ENCODE results near the gene UHRF1.
"Not testable (repeated sequence)": the region's sequence is repeated elsewhere in the genome, so short reads cannot be mapped to it uniquely, and the experiment has no call there.

UHRF1 gene

DNA sequence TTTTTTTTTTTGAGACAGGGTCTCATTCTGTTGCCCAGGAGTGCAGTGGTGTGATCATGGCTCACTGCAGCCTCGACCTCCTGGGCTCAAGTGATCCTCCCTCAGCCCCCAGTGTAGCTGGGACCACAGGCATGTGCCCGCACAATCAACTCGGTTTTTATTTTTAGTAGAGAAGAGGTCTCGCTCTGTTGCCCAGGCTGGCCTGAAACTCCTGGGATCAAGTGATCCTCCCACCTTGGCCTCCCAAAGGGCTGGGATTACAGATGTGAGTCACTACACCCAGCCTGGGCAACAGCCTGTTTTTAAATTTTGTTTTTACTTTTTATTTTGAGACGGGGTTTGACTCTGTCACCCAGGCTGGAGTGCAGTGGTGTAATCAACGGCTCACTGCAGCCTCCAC, 57.3 kb downstream of the UHRF1 start:
- in situ Hi-C loops (cut with HindIII; ENCODE audit: low pct_ligation_motif_present, low pct_unique_long_range_greater_than_20kb, low sequenced_read_pairs), result no loop called here
- peak; percentile 24 for DNase-seq

DNA sequence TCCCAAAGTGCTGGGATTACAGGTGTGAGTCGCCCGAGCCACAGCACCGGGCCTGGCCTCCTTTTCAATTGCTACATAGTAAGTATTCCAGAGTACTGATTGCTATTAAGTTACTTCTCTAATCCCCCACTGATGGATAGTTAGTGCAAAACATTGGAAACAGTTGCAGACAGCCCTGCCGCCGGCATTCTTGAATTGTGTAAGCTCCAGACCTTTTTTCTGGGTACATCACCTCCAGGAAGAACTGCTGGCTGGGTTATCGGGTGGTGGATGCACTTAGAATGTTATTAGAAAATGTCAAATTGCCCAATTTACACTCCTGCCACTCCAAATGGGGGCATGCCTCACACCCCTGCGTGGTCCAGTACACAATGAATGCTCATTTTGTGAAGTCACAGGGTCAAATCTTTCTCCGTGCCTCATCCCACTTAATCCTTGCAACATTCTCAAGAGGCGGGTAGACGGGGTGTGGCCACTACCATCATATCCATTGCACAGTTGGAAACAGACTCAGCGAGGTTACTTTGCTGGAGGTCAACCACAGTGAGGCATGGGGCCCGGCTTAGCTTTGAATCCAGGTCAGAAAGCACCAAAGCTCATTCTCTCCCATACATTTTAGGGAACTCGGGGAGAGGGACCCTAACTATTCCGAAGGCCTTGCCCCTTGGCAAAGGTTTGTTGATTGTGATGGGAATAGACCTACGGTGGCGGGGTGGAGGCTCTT, 58.6 kb downstream of the UHRF1 start:
- in situ Hi-C loops (cut with HindIII; ENCODE audit: low pct_ligation_motif_present, low pct_unique_long_range_greater_than_20kb, low sequenced_read_pairs), result no loop called here
- no peak for DNase-seq

DNA sequence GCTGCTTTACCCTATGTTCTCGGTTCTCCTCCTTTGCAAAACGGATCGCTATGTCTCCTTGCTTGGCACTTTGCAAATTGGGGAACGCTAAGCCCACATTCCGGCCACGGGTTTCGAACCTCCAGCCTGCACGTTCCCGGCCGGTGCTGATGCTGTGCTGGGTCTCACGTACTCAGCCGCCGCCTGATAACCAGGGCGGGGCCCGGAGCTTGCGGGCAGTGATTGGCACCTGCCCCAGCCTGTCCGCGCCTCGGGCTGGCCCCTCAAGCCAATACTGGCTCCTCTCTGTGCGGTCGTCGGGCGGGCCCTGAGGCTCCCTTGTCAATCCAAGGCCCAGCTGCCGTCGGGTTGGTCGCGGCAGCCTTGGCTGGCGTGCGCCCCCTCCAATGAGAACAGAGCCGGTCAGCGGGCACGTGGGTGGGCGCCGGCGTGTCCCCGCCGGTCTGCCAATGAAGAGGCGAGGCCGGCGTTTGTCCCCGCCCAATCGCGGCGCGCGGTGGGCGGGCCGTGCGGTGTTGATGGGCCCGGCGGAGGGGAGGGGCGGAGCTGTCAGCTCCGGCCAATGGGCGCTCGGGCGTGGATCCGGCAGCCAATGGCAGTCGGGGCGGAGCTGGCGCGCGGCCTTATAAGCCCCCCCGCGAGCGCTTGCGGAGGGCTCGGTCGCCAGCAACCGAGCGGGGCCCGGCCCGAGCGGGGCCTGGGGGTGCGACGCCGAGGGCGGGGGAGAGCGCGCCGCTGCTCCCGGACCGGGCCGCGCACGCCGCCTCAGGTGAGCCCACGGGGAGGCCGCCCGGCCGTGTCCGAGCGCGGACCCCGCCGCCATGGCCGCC, 59.4 kb downstream of the UHRF1 start, which contains the start of gene KDM4B:
Gene KDM4B, plus strand, starts transcription at position 652 of the 830 bp plus-strand sequence. CDS start 63,778 bp downstream, outside the sequence.
- in situ Hi-C loops (cut with HindIII; ENCODE audit: low pct_ligation_motif_present, low pct_unique_long_range_greater_than_20kb, low sequenced_read_pairs), result no loop called here
- DNase-seq, result peak; percentile 98

GRCh38 chr19:4969292-4969771, 60.0 kb downstream of the UHRF1 start:
- DNase-seq, result no peak
- in situ Hi-C loops (cut with HindIII; ENCODE audit: low pct_ligation_motif_present, low pct_unique_long_range_greater_than_20kb, low sequenced_read_pairs), result no loop called here

DNA sequence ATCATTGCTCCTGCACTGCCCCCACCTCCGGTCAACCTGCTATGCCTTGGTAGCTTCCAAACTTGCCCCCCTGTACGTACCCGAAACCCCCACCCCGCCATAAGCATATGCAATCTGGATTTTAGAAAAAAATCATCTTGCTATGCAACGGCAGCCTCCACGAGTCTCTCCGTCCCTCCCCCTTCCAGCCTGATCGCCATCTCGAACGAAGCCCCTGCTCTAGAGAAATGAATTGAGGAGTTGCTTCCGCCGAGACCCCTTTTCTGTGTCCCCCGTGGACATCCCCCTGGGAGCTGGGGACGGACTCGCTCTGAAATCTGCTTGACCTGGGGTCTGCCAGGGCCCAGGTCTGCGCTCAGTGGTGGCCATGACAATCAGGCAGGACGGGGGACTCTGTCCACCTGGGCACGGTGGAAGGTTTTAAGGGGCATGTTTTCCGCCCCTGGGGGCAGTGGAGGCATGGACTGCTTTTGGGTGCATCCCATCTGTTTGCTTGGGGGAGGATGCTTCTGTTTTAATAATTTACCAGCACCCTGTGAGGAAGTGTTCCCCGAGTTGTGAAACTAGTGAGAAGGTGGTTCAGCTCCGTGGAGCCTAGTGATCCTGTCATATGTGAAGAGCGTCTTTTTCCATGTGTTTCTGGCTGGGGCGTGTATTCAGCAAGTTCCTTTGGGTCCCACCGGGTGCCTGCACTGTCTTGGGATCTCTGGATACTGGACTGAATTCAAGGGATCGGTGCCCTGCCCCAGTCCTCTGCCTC, 60.7 kb downstream of the UHRF1 start:
- in situ Hi-C loops (cut with HindIII; ENCODE audit: low pct_ligation_motif_present, low pct_unique_long_range_greater_than_20kb, low sequenced_read_pairs), result no loop called here
- peak; percentile 25 for DNase-seq

DNA sequence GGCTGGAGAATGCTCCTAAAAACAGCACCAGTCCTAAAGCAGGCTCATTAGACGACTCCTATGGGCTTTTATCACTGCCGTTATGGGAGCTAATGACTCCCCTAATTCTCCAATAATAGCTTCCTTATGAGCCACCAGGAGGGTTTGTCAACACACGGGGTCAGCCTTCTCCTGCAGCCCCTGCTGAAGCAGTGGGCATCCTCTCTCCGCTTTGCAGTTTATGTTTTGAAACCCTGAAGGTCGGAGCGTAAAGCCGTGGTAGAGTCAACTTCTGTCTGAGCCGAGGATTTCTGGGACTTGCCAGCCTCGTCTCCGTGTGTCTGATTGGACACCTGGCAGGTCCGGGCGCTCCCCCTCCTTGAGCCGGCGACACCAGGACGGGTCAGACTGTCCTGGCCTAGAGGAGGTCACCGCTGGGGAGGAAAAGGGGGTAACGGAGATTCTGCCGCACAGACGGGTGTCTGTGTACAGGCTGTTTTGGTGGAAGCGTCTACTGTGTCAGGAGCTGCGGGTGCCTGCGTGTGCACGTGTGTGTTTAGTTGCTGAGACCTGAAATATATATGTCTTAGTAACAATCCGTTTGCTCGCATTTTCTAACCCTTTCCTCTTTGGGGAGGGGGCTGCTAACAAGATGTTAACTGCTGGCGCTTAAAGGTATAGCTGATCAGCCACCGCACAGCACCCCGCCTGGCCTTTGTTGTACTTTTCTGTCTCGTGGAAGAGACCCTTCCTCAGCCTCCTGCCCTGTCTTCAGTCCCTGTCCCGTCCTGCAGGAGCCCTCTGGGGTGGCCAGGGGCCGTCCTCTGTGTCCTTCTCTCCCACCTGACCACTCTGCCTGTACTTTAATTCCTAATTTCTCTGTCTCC, 61.5 kb downstream of the UHRF1 start:
- in situ Hi-C loops (cut with HindIII; ENCODE audit: low pct_ligation_motif_present, low pct_unique_long_range_greater_than_20kb, low sequenced_read_pairs), result no loop called here
- DNase-seq, result no peak

DNA sequence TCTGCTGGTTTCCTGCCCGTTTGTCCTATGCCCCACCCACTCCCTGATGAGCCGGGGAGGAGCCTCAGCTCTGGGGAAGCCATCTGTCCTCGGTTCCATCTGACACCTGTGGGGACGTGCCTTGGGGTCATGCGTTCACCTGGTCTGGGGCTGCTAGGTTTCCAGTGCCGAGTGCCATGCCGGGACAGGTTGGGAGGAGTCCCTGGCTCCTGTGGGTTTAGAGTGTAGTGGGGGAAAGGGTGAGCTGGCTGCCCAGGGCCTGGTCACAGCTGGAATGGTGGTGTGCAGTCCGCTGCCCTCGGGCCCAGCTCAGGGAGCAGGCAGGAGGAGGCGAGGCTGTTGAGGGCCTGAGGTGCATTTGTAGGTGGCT, 62.1 kb downstream of the UHRF1 start:
- no peak for DNase-seq
- in situ Hi-C loops (cut with HindIII; ENCODE audit: low pct_ligation_motif_present, low pct_unique_long_range_greater_than_20kb, low sequenced_read_pairs), result no loop called here

DNA sequence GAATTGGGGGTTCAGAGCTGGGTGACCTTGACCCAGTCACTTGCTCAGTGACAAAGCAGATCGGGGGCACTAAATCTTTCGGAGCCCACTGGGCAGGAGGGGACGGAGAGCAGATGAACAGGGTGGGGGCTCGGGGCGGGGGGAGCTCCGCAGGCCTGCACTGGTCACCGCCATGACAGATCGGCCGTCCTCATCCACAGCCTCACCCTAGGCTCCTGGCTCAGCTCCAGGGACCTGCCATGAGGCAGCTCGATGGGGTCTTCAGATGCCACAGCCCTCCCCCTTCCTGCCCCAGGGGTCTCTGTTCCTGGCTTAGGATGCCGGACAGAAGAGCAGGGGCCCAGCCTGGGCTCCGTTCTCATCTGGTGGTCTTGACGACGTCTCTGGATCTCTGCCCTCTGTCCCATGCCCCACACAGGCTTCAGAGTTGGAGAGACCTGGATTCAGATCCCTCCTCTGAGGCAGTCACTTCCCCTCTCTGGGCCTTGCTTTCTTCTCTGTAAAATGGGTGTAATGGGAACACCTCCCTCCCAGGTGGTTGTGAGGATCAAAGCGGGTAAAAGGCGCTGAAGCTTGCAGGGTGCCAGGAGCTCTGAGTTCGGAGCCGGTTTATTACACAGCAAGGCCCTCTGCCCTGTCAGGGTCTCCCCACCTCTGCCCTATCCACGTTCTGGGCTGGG, 62.7 kb downstream of the UHRF1 start:
- in situ Hi-C loops (cut with HindIII; ENCODE audit: low pct_ligation_motif_present, low pct_unique_long_range_greater_than_20kb, low sequenced_read_pairs), result no loop called here

GRCh38 chr19:4972509-4973230, 63.4 kb downstream of the UHRF1 start:
- DNase-seq, result no peak
- in situ Hi-C loops (cut with HindIII; ENCODE audit: low pct_ligation_motif_present, low pct_unique_long_range_greater_than_20kb, low sequenced_read_pairs), result no loop called here

More for the DNA sequence above, 62.7 kb downstream of the UHRF1 start:
- no peak for DNase-seq

DNA sequence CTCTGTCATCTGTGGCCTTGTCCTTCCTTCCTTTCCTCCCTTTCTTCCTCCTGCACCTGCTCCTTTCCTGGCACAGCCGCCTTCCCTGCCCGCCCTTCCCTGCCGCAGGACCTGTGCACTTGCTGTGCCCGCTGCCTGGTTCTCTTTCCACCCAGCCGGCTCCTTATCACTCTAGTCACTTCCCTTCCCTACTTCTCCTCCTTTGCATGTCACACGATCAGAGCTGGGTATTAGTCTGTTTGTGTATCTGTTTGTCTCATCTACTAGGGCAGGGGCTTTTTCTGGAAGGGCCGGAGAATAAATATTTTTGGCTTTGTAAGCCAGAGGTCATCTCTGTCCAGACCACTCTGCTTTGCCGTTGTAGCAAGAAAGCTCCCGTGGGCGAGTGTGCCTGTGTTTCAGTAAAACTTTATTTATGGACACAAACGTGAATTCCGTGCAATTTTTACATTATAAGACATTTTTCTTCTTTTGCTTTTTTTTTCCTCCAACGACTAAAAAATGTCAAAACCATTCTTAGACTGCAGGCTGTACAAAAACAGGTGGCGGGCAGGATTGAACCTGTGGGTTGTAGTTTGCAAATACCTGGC, 65.7 kb downstream of the UHRF1 start:
- no peak for DNase-seq
- in situ Hi-C loops (cut with HindIII; ENCODE audit: low pct_ligation_motif_present, low pct_unique_long_range_greater_than_20kb, low sequenced_read_pairs), result no loop called here

GRCh38 chr19:4975601-4976000, 66.3 kb downstream of the UHRF1 start:
- in situ Hi-C loops (cut with HindIII; ENCODE audit: low pct_ligation_motif_present, low pct_unique_long_range_greater_than_20kb, low sequenced_read_pairs), result not testable (repeated sequence)

DNA sequence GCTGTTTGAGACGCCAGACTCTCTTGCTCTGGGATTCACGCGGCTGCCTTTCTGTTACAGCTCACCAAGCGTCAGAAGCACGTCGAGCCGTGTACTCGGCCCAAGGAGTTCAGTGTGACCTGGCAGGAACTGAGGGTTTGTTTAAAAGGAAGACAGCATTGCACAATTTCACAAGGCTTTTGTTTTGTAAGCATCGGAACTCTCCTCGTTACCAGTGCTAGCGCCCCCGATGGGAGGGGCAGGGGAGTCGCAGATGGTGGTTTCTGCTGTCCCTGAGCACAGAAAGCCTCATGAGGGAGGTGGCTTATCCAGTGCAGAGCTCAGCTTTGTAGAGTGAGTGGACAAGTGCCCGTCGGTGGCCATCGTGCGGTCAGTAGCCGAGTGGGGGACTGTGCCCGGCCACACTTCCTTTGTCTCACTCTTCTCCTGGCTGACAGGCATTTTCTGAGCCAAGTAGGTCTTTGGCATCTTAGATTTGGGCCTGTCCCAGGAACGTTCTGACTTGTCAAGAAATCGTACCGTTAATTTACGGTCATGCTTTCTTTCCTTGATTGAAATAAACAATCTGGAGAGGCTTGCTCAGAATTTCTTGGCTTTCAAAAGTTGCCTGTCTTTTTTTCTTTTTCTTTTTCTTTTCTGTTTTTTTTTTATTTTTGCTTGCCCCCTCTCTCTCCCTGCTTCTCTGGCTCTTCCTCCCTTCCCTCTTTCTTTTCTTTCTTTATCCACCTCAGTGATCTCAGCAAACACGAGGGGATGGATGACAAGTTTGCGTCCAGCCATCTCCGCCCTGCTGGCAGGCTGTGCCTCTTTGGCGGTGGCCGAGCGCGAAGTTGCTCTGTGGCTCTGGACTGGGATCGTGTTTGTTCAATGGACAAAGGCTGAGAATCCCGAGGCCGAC, 67.3 kb downstream of the UHRF1 start:
- in situ Hi-C loops (cut with HindIII; ENCODE audit: low pct_ligation_motif_present, low pct_unique_long_range_greater_than_20kb, low sequenced_read_pairs), result no loop called here
- DNase-seq, result no peak

More at GRCh38 chr19:4975601-4976000, 66.3 kb downstream of the UHRF1 start:
- not testable (repeated sequence) for DNase-seq

GRCh38 chr19:4977299-4978174, 68.2 kb downstream of the UHRF1 start:
- in situ Hi-C loops (cut with HindIII; ENCODE audit: low pct_ligation_motif_present, low pct_unique_long_range_greater_than_20kb, low sequenced_read_pairs), result no loop called here
- no peak for DNase-seq

DNA sequence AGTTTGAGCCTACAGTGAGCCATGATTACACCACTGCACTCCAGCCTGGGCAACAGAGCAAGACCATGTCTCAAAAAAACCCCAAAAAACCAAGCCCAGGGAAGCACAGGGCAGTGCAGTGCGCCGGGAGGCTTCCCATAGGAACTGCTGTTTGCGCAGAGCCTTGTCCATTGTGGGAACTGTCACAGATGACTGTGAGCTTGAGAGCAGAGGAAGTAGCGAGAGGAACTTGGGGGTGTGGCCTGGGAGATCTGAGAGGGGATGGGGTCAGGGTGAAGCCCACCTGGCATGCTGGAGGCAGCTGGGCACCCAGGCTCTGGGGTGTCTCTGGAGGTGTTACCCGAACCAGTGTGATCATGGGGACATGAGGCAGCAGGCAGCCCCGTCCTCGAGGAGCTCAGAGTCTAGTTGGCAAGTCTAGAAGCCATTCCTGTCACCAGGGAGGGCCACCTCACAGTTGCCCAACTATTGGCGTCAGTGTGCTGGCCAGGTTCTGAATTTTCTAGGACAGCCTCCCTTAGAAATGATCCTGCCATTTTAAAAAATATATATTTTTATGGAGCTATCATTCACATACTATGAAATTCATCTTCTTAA, 70.0 kb downstream of the UHRF1 start:
- in situ Hi-C loops (cut with HindIII; ENCODE audit: low pct_ligation_motif_present, low pct_unique_long_range_greater_than_20kb, low sequenced_read_pairs), result no loop called here

DNA sequence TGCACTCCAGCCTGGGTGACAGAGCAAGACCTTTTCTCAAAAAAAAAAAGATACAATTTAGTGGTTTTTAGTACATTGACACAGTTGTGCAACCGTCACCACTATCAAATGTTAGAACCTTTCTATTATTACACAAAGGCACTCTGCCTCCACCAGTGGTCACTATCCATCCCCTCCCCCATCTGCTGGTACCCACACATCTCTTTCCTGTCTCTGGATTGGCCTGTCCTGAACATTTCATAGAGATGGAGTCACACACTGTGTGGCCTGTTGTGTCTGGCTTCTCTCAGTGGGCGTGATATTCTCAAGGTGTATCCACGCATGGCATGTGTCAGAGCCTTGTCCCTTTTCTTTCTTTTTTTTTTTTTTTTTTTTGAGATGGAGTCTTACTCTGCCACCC, 70.8 kb downstream of the UHRF1 start:
- no peak for DNase-seq
- in situ Hi-C loops (cut with HindIII; ENCODE audit: low pct_ligation_motif_present, low pct_unique_long_range_greater_than_20kb, low sequenced_read_pairs), result no loop called here

More for the DNA sequence above, 70.0 kb downstream of the UHRF1 start:
- no peak for DNase-seq
